K562 (cell line): Measurements from ENCODE around the gene NEK1.

Experiments used
- EZH2 ChIP-seq: IDR thresholded peaks from 2 replicates; pipeline ENCODE4 v1.6.1; 2012; ENCODE audit warnings: low read depth, mild to moderate bottlenecking, inconsistent platforms, low read length, borderline replicate concordance
- HDAC2 ChIP-seq: fragments of 450-650 bp; IDR thresholded peaks from 2 replicates; pipeline ENCODE4 v1.6.1; 2016; ENCODE audit warnings: mild to moderate bottlenecking
- JUN ChIP-seq, 2 experiments: sonication (generic) in 1 of 2; formaldehyde crosslinking in 1 of 2; IDR thresholded peaks; 2 replicates each; pipeline versions ENCODE4 v1.6.1 to v1.8.0; 2012 to 2022; ENCODE audit warnings: borderline replicate concordance in 2 of 2, mild to moderate bottlenecking in 2 of 2, improper control_type of control experiment in 1 of 2, low read depth in 1 of 2, low read length in 1 of 2, missing genetic modification reagents in 1 of 2
- MAFK ChIP-seq: IDR thresholded peaks from 2 replicates; pipeline ENCODE4 v1.6.1; 2011; ENCODE audit warnings: low read length, improper control_type of control experiment
- MEF2A ChIP-seq: IDR thresholded peaks from 2 replicates; pipeline ENCODE4 v1.6.1; 2011; ENCODE audit warnings: low read depth, mild to moderate bottlenecking, low read length, moderate library complexity; ENCODE audit not compliant: control insufficient read depth
- NR2C1 ChIP-seq, 2 experiments: fragments of 450-650 bp; IDR thresholded peaks; 2 replicates each; pipeline ENCODE4 v1.6.1; 2017; ENCODE audit warnings: mild to moderate bottlenecking in 2 of 2, antibody characterized with exemption in 1 of 2, inconsistent platforms in 1 of 2, missing compliant biosample characterization in 1 of 2, missing genetic modification characterization in 1 of 2
- POLR2A ChIP-seq: fragments of 450-650 bp; conservative IDR thresholded peaks from 2 replicates; pipeline ENCODE4 v1.6.1; 2016
- POLR2AphosphoS5 ChIP-seq: IDR thresholded peaks from 2 replicates; pipeline ENCODE4 v1.6.1; 2011; ENCODE audit warnings: mild to moderate bottlenecking, low read depth, low read length, moderate library complexity; ENCODE audit not compliant: control insufficient read depth, insufficient read depth
- SMC3 ChIP-seq: conservative IDR thresholded peaks from 2 replicates; pipeline ENCODE4 v1.6.1; 2011; ENCODE audit warnings: low read depth, low read length, improper control_type of control experiment; ENCODE audit not compliant: insufficient read depth
- TF ChIP-seq, protein P1 (sequence below): fragments of 450-650 bp; IDR thresholded peaks from 2 replicates; pipeline ENCODE4 v1.7.1; 2018; ENCODE audit warnings: mild to moderate bottlenecking, low read depth; ENCODE audit not compliant: partially characterized antibody
- TF ChIP-seq, protein P2 (sequence below), 3 experiments: IDR thresholded peaks in 2 of 3; conservative IDR thresholded peaks in 1 of 3; 2 replicates each; pipeline ENCODE4 v1.5.1; 2011 to 2012; ENCODE audit warnings: low read length in 3 of 3, mild to moderate bottlenecking in 3 of 3, control low read depth in 2 of 3, improper control_type of control experiment in 1 of 3, inconsistent platforms in 1 of 3, low read depth in 1 of 3, mixed read lengths in 1 of 3, moderate library complexity in 1 of 3; ENCODE audit not compliant: insufficient read depth in 2 of 3
- TF ChIP-seq, protein P3 (sequence below): fragments of 250-450 bp; sonication (Bioruptor Pico); IDR thresholded peaks from 2 replicates; pipeline ENCODE4 v1.5.0; 2021; ENCODE audit warnings: mild to moderate bottlenecking, borderline replicate concordance
- TF ChIP-seq, protein P4 (sequence below), 2 experiments: fragments of 150-350 bp in 1 of 2; IDR thresholded peaks; 2 replicates each; pipeline ENCODE4 v1.6.1; 2012 to 2016; ENCODE audit warnings: low read depth in 2 of 2, low read length in 2 of 2, mild to moderate bottlenecking in 1 of 2, moderate library complexity in 1 of 2

DNA sequence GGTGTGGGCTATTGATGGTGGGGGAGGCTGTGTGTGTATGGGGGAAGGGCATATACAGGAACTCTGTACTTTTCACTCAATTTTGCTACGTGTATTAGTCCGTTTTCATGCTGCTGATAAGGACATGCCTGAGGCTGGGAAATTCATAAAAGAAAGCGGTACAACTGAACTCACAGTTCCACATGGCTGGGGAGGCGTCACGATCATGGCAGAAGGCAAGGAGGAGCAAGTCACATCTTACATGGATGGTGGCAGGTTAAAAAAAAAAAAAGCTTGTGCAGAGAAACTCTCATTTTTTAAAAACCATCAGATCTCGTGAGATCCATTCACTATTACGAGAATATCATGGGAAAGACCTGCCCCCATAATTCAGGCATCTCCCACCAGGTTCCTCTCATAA, 152.3 kb downstream of the NEK1 start:
- TF ChIP-seq POLR2AphosphoS5 (no peak), HDAC2 (no peak), SMC3 (no peak), POLR2A (no peak), EZH2 (no peak), NR2C1 (IDR thresholded peaks at IDR 0.05) (no peak), NR2C1 (tag; IDR thresholded peaks at IDR 0.05) (no peak), JUN (IDR thresholded peaks at IDR 0.05; ENCODE audit: borderline replicate concordance, low read depth, low read length) (no peak), JUN (CRISPR knock-in tag; IDR thresholded peaks at IDR 0.05; ENCODE audit: borderline replicate concordance) (no peak), MAFK (no peak), MEF2A (no peak)
- TF ChIP-seq, protein P1, sequence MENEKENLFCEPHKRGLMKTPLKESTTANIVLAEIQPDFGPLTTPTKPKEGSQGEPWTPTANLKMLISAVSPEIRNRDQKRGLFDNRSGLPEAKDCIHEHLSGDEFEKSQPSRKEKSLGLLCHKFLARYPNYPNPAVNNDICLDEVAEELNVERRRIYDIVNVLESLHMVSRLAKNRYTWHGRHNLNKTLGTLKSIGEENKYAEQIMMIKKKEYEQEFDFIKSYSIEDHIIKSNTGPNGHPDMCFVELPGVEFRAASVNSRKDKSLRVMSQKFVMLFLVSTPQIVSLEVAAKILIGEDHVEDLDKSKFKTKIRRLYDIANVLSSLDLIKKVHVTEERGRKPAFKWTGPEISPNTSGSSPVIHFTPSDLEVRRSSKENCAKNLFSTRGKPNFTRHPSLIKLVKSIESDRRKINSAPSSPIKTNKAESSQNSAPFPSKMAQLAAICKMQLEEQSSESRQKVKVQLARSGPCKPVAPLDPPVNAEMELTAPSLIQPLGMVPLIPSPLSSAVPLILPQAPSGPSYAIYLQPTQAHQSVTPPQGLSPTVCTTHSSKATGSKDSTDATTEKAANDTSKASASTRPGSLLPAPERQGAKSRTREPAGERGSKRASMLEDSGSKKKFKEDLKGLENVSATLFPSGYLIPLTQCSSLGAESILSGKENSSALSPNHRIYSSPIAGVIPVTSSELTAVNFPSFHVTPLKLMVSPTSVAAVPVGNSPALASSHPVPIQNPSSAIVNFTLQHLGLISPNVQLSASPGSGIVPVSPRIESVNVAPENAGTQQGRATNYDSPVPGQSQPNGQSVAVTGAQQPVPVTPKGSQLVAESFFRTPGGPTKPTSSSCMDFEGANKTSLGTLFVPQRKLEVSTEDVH = no peak
- TF ChIP-seq, protein P2, sequence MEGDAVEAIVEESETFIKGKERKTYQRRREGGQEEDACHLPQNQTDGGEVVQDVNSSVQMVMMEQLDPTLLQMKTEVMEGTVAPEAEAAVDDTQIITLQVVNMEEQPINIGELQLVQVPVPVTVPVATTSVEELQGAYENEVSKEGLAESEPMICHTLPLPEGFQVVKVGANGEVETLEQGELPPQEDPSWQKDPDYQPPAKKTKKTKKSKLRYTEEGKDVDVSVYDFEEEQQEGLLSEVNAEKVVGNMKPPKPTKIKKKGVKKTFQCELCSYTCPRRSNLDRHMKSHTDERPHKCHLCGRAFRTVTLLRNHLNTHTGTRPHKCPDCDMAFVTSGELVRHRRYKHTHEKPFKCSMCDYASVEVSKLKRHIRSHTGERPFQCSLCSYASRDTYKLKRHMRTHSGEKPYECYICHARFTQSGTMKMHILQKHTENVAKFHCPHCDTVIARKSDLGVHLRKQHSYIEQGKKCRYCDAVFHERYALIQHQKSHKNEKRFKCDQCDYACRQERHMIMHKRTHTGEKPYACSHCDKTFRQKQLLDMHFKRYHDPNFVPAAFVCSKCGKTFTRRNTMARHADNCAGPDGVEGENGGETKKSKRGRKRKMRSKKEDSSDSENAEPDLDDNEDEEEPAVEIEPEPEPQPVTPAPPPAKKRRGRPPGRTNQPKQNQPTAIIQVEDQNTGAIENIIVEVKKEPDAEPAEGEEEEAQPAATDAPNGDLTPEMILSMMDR (IDR thresholded peaks at IDR 0.05 in 2 of 3, conservative IDR thresholded peaks at IDR 0.05 in 1 of 3; ENCODE audit: insufficient read depth in 2 of 3, low read depth in 1 of 3, low read length in 3 of 3) = no peak
- TF ChIP-seq, protein P3, sequence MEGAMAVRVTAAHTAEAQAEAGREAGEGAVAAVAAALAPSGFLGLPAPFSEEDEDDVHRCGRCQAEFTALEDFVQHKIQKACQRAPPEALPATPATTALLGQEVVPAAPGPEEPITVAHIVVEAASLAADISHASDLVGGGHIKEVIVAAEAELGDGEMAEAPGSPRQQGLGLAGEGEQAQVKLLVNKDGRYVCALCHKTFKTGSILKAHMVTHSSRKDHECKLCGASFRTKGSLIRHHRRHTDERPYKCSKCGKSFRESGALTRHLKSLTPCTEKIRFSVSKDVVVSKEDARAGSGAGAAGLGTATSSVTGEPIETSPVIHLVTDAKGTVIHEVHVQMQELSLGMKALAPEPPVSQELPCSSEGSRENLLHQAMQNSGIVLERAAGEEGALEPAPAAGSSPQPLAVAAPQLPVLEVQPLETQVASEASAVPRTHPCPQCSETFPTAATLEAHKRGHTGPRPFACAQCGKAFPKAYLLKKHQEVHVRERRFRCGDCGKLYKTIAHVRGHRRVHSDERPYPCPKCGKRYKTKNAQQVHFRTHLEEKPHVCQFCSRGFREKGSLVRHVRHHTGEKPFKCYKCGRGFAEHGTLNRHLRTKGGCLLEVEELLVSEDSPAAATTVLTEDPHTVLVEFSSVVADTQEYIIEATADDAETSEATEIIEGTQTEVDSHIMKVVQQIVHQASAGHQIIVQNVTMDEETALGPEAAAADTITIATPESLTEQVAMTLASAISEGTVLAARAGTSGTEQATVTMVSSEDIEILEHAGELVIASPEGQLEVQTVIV (CRISPR knock-in tag) = no peak
- TF ChIP-seq, protein P4, sequence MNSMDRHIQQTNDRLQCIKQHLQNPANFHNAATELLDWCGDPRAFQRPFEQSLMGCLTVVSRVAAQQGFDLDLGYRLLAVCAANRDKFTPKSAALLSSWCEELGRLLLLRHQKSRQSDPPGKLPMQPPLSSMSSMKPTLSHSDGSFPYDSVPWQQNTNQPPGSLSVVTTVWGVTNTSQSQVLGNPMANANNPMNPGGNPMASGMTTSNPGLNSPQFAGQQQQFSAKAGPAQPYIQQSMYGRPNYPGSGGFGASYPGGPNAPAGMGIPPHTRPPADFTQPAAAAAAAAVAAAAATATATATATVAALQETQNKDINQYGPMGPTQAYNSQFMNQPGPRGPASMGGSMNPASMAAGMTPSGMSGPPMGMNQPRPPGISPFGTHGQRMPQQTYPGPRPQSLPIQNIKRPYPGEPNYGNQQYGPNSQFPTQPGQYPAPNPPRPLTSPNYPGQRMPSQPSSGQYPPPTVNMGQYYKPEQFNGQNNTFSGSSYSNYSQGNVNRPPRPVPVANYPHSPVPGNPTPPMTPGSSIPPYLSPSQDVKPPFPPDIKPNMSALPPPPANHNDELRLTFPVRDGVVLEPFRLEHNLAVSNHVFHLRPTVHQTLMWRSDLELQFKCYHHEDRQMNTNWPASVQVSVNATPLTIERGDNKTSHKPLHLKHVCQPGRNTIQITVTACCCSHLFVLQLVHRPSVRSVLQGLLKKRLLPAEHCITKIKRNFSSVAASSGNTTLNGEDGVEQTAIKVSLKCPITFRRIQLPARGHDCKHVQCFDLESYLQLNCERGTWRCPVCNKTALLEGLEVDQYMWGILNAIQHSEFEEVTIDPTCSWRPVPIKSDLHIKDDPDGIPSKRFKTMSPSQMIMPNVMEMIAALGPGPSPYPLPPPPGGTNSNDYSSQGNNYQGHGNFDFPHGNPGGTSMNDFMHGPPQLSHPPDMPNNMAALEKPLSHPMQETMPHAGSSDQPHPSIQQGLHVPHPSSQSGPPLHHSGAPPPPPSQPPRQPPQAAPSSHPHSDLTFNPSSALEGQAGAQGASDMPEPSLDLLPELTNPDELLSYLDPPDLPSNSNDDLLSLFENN (IDR thresholded peaks at IDR 0.05; ENCODE audit: low read depth in 2 of 2, low read length in 2 of 2) = no peak
